LNCaP clone FGC (cell line): ENCODE measurements around the gene ROS1.

ENCODE experiments used
- DNase-seq: peaks from one replicate; pipeline ENCODE4 v3.0.0-alpha.2; 2011; ENCODE audit warnings: low read depth
- H3K4me3 ChIP-seq: 2 replicates; pipeline ENCODE4 v1.5.1; 2011; ENCODE audit warnings: mild to moderate bottlenecking, low read depth, low read length, control low read depth
- TF ChIP-seq, protein P1 (sequence below): IDR thresholded peaks from 2 replicates; pipeline ENCODE4 v1.5.1; 2012; ENCODE audit warnings: mild to moderate bottlenecking; ENCODE audit not compliant: control insufficient read depth, insufficient read depth; ENCODE audit errors: extremely low read depth

ROS1 gene

DNA sequence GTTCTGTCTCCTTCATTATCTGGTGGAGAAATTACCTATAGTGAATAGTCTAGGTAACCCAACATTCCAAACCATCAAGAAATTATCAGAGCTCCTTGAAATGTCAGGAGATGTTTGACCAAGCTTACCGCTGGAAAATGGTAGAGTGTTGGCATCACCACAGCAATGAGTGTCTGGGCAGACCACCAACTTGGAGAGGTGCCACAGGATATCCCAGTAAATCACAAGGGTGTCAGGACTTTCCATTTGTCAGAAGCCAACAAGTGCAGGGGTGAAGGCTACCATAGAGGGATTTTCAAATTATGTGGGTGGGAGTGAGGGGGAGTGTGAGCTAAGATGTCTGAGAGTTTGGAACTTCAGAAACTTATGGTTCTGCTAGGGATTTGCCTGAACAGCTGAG lies 87.2 kb downstream of the ROS1 start:
- DNase-seq, result no peak
- no peak overlapping the region for H3K4me3 ChIP-seq
- TF ChIP-seq, protein P1, sequence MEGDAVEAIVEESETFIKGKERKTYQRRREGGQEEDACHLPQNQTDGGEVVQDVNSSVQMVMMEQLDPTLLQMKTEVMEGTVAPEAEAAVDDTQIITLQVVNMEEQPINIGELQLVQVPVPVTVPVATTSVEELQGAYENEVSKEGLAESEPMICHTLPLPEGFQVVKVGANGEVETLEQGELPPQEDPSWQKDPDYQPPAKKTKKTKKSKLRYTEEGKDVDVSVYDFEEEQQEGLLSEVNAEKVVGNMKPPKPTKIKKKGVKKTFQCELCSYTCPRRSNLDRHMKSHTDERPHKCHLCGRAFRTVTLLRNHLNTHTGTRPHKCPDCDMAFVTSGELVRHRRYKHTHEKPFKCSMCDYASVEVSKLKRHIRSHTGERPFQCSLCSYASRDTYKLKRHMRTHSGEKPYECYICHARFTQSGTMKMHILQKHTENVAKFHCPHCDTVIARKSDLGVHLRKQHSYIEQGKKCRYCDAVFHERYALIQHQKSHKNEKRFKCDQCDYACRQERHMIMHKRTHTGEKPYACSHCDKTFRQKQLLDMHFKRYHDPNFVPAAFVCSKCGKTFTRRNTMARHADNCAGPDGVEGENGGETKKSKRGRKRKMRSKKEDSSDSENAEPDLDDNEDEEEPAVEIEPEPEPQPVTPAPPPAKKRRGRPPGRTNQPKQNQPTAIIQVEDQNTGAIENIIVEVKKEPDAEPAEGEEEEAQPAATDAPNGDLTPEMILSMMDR, result no peak

- TF ChIP-seq, protein P1, result no peak
- no peak for DNase-seq
- H3K4me3 ChIP-seq, result no peak overlapping the region
Measured at GRCh38 chr6:117329926-117330325, 95.8 kb downstream of the ROS1 start.

DNA sequence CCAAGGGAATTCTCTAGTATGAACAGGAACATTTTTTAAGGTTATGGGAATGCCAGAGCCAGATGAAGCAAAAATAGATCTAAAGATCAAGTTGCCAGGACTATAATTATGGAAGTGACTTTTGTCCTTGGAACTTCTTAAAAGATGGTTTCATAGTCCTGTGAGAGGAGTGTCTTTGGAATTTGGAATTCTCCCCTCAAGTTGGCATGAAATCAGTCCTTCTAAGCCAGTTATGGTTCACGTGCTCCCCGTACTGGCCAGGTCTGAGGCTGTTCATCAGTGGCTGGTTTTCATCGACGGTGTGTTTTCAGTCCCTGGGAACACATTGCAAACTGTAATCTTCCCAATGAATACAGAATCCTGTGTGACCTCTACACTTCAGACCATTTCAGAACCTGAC lies 97.2 kb downstream of the ROS1 start:
- TF ChIP-seq, protein P1, result no peak
- no peak overlapping the region for H3K4me3 ChIP-seq
- DNase-seq, result no peak

- DNase-seq, result no peak
- H3K4me3 ChIP-seq, result no peak overlapping the region
- TF ChIP-seq, protein P1, result no peak
Measured at GRCh38 chr6:117328005-117328389, 97.7 kb downstream of the ROS1 start.

- TF ChIP-seq, protein P1, result no peak
- DNase-seq, result no peak
- no peak overlapping the region for H3K4me3 ChIP-seq
Measured at GRCh38 chr6:117327149-117328004, 98.4 kb downstream of the ROS1 start.

GRCh38 chr6:117326396-117326795 lies 99.3 kb downstream of the ROS1 start:
- H3K4me3 ChIP-seq, result no peak overlapping the region
- DNase-seq, result no peak

More at GRCh38 chr6:117326396-117326795, 99.3 kb downstream of the ROS1 start:
- TF ChIP-seq, protein P1, result no peak
